ENCODE results near the gene OTUB1.

GRCh38 chr11:64031001-64031400, 44.8 kb downstream of the OTUB1 start:
- TF ChIP-seq CTCF (IDR thresholded peaks at IDR 0.05; ENCODE audit: insufficient read depth, low read length, poor library complexity, severe bottlenecking) (no peak), EZH2phosphoT487 (conservative IDR thresholded peaks at IDR 0.05; ENCODE audit: low read length) (no peak)

All from SU-DHL-6 (cell line).